Activated CD8-positive, alpha-beta T cell treated with anti-CD3 and anti-CD28 coated beads for 36 hours (primary cell): ENCODE data around the gene GRIP1. TPM values are rescaled to one million over a fixed set of nuclear protein-coding genes. Genes with fewer than 3 reads are reported as not detected.

Experiments used
- ATAC-seq: fragments of 200-7000 bp; cut with Tn5 transposase; one replicate; pipeline ENCODE4 v1.10.0; 2021; ENCODE audit warnings: mild to moderate bottlenecking, moderate library complexity
- CTCF ChIA-PET: fragments of 350-600 bp; sonication (Branson Sonifier 250); formaldehyde crosslinking; loops from one replicate; lab custom pipeline; 2021; ENCODE audit warnings: antibody characterized with exemption; lab: Charles Lee
- POLR2A ChIA-PET: fragments of 350-600 bp; sonication (Branson Sonifier 250); formaldehyde crosslinking; loops from one replicate; lab custom pipeline; 2021; ENCODE audit warnings: antibody characterized with exemption; lab: Charles Lee
- DNase-seq: peaks from one replicate; pipeline ENCODE4 v3.0.0-alpha.2; 2020
- H3K27ac Mint-ChIP-seq: one replicate; pipeline ENCODE4 v1.8.0; 2021; ENCODE audit warnings: mild to moderate bottlenecking, mixed read lengths
- H3K27me3 Mint-ChIP-seq: one replicate; pipeline ENCODE4 v1.8.0; 2021; ENCODE audit warnings: mixed read lengths
- H3K36me3 Mint-ChIP-seq: one replicate; pipeline ENCODE4 v1.8.0; 2021; ENCODE audit warnings: low read depth, mixed read lengths
- H3K4me1 Mint-ChIP-seq: one replicate; pipeline ENCODE4 v1.8.0; 2021; ENCODE audit warnings: low read depth, mixed read lengths
- H3K4me3 Mint-ChIP-seq: one replicate; pipeline ENCODE4 v1.8.0; 2021; ENCODE audit warnings: mild to moderate bottlenecking, moderate library complexity, mixed read lengths
- H3K9me3 Mint-ChIP-seq: one replicate; pipeline ENCODE4 v1.8.0; 2021; ENCODE audit warnings: mixed read lengths
- CTCF ChIP-seq: fragments of 200-600 bp; IDR thresholded peaks from one replicate; pipeline ENCODE4 v1.8.0; 2022; ENCODE audit warnings: antibody characterized with exemption, mild to moderate bottlenecking
- intact Hi-C: fragments of 100-400 bp; cut with micrococcal nuclease; formaldehyde crosslinking; loops from one replicate; pipeline ENCODE4 v1.10.0; 2022
- total RNA-seq, 2 experiments: library from RNA; stranded (reverse); gene quantifications; one replicate each; pipeline ENCODE4 v1.2.3, GENCODE V29; 2021

The GRIP1 gene
- total RNA-seq, 2 experiments from 2014 or later = 0.51 to 0.61 TPM

- ATAC-seq = no peak
- Mint-ChIP-seq H3K27me3 (peaks cover 9% of the 10 kb centered on the region), H3K9me3 (no peaks in the 10 kb centered on the region), H3K4me1 (no peaks in the 10 kb centered on the region), H3K4me3 (no peak overlapping the region), H3K27ac (no peak overlapping the region), H3K36me3 (no peaks in the 10 kb centered on the region)
- CTCF ChIA-PET = interaction anchor here (0.6 kb wide), 1 partner anchor 297 kb away, joined by 3 read pairs; no protein-coding TSS in a partner anchor
- DNase-seq = no peak
- no peak for TF ChIP-seq CTCF
- intact Hi-C loops = no loop called here
- POLR2A ChIA-PET = no interaction called here
Observed at GRCh38 chr12:66666481-66666880, 12.4 kb downstream of the GRIP1 start.

GRCh38 chr12:66665435-66665985 lies 13.4 kb downstream of the GRIP1 start:
- Mint-ChIP-seq H3K36me3 (no peaks in the 10 kb centered on the region), H3K27me3 (peaks cover 9% of the 10 kb centered on the region), H3K27ac (no peak overlapping the region), H3K9me3 (no peaks in the 10 kb centered on the region), H3K4me3 (no peak overlapping the region), H3K4me1 (no peaks in the 10 kb centered on the region)
- ATAC-seq (no peak), DNase-seq (no peak)
- no peak for TF ChIP-seq CTCF
- POLR2A ChIA-PET = no interaction called here
- intact Hi-C loops = no loop called here
- CTCF ChIA-PET = no interaction called here

- Mint-ChIP-seq H3K4me1 (no peaks in the 10 kb centered on the region), H3K9me3 (no peaks in the 10 kb centered on the region), H3K4me3 (no peak overlapping the region), H3K36me3 (no peaks in the 10 kb centered on the region), H3K27ac (no peak overlapping the region), H3K27me3 (peaks cover 10% of the 10 kb centered on the region)
- ChIA-PET CTCF (no interaction called here), POLR2A (no interaction called here)
- DNase-seq (no peak), ATAC-seq (no peak)
- no peak for TF ChIP-seq CTCF
- intact Hi-C loops = no loop called here
Observed at GRCh38 chr12:66664076-66664475, 14.8 kb downstream of the GRIP1 start.

DNA sequence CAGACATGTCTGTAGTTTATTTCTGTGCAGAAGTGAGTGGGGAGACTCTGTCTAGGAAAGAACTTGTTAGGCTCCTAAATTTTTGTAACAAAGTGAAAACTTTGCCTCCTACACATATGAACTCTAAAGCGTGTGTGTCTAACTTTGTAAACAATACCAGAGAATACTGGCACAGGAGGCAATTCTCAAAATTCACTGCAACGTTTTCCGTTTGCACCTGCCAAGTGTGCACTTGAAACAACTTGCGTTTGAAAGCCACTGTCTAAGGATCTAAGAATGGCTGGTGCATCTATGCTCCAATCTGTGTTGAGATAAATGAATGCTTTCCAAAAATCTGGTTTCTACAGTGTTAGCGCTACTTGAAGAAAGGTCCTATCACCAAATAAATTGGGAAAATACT lies 15.3 kb downstream of the GRIP1 start:
- no peak for ATAC-seq
- Mint-ChIP-seq H3K9me3 (no peaks in the 10 kb centered on the region), H3K27me3 (peaks cover 12% of the 10 kb centered on the region), H3K4me1 (no peaks in the 10 kb centered on the region), H3K27ac (no peak overlapping the region), H3K36me3 (no peaks in the 10 kb centered on the region), H3K4me3 (no peak overlapping the region)
- POLR2A ChIA-PET = no interaction called here
- TF ChIP-seq CTCF = no peak
- no peak for DNase-seq
- CTCF ChIA-PET = no interaction called here
- intact Hi-C loops = no loop called here

DNA sequence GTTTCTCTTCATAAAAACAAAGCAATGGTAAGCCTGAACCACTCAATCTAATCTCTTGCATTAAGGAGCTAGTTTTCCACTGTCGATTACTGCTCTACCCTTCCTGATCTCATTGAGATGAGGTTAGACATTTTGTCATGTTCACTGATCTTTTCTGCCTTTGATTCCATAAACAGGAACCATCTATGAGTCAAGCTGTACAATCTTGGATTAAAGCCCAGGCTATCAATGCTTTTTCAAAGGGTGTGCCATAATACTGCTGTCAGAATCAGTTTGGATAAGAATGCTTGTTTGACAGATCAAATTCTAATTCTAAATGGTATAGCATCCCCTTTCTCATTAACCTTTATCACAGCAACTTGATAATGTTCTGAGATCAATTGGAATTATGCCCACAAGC lies 16.1 kb downstream of the GRIP1 start:
- Mint-ChIP-seq H3K27me3 (peaks cover 9% of the 10 kb centered on the region), H3K27ac (no peak overlapping the region), H3K4me1 (no peaks in the 10 kb centered on the region), H3K4me3 (no peak overlapping the region), H3K9me3 (no peaks in the 10 kb centered on the region), H3K36me3 (no peaks in the 10 kb centered on the region)
- DNase-seq = no peak
- POLR2A ChIA-PET = no interaction called here
- intact Hi-C loops = no loop called here
- CTCF ChIA-PET = no interaction called here
- no peak for TF ChIP-seq CTCF
- no peak for ATAC-seq
